CD8-positive, alpha-beta memory T cell (primary cell): Measurements from ENCODE around the gene PRSS21. TPM values are rescaled to one million over a fixed set of nuclear protein-coding genes. Genes with fewer than 3 reads are reported as not detected.

Experiments used
- CTCF ChIA-PET: fragments of 350-600 bp; sonication (Branson Sonifier 250); formaldehyde crosslinking; loops from one replicate; lab custom pipeline; 2021; ENCODE audit warnings: antibody characterized with exemption; lab: Charles Lee
- POLR2A ChIA-PET: fragments of 350-600 bp; sonication (Branson Sonifier 250); formaldehyde crosslinking; loops from one replicate; lab custom pipeline; 2021; ENCODE audit warnings: antibody characterized with exemption; lab: Charles Lee
- DNase-seq, 5 donors: peaks; one replicate each; pipeline versions ENCODE4 v3.0.0 to v3.0.0-alpha.2; 2020 to 2022; ENCODE audit warnings: mixed read lengths in 1 of 5
- H3K27ac ChIP-seq: one replicate; pipeline ENCODE4 v1.7.0; 2013; ENCODE audit warnings: low read depth, mild to moderate bottlenecking, low read length, moderate library complexity
- H3K27me3 ChIP-seq: 2 replicates; pipeline ENCODE4 v1.7.0; 2013; ENCODE audit warnings: low read length, mild to moderate bottlenecking; ENCODE audit not compliant: insufficient read depth, poor library complexity, severe bottlenecking
- H3K36me3 ChIP-seq: 2 replicates; pipeline ENCODE4 v1.7.0; 2013; ENCODE audit warnings: mild to moderate bottlenecking, low read length, moderate library complexity; ENCODE audit not compliant: insufficient read depth
- H3K4me1 ChIP-seq: 2 replicates; pipeline ENCODE4 v1.7.0; 2013; ENCODE audit warnings: mild to moderate bottlenecking, low read length, moderate library complexity; ENCODE audit not compliant: insufficient read depth
- H3K4me3 ChIP-seq: 2 replicates; pipeline ENCODE4 v1.7.0; 2013; ENCODE audit warnings: mild to moderate bottlenecking, low read length
- H3K9me3 ChIP-seq: 2 replicates; pipeline ENCODE4 v1.7.0; 2013; ENCODE audit warnings: mild to moderate bottlenecking, low read length
- H3K27ac Mint-ChIP-seq, 8 donors: one replicate each; pipeline ENCODE4 v1.8.0; 2020 to 2021; ENCODE audit warnings: mixed read lengths in 8 of 8, mild to moderate bottlenecking in 6 of 8, inconsistent platforms in 3 of 8, moderate library complexity in 3 of 8
- H3K27me3 Mint-ChIP-seq, 2 donors: one replicate each; pipeline ENCODE4 v1.8.0; 2020 to 2021; ENCODE audit warnings: mixed read lengths in 2 of 2, mild to moderate bottlenecking in 1 of 2, moderate library complexity in 1 of 2
- H3K36me3 Mint-ChIP-seq, 3 donors: one replicate each; pipeline ENCODE4 v1.8.0; 2020 to 2021; ENCODE audit warnings: mixed read lengths in 3 of 3, inconsistent platforms in 1 of 3, mild to moderate bottlenecking in 1 of 3
- H3K4me1 Mint-ChIP-seq, 3 donors: one replicate each; pipeline ENCODE4 v1.8.0; 2020 to 2021; ENCODE audit warnings: mixed read lengths in 3 of 3, inconsistent platforms in 1 of 3, mild to moderate bottlenecking in 1 of 3
- H3K4me3 Mint-ChIP-seq, 7 donors: one replicate each; pipeline ENCODE4 v1.8.0; 2020 to 2021; ENCODE audit warnings: mixed read lengths in 7 of 7, mild to moderate bottlenecking in 6 of 7, moderate library complexity in 4 of 7, inconsistent platforms in 2 of 7
- H3K9me3 Mint-ChIP-seq, 5 donors: one replicate each; pipeline ENCODE4 v1.8.0; 2020 to 2022; ENCODE audit warnings: mixed read lengths in 5 of 5, mild to moderate bottlenecking in 3 of 5, moderate library complexity in 2 of 5, inconsistent platforms in 1 of 5
- polyA plus RNA-seq: library from polyadenylated mRNA; unstranded; fragments of 300-500 nt; fragmentation: Illumina TruSeq; gene quantifications from one replicate; pipeline ENCODE4 v1.2.3, GENCODE V29; 2021
- total RNA-seq, 2 experiments: library from RNA; stranded (reverse); gene quantifications; one replicate each; pipeline ENCODE4 v1.2.3, GENCODE V29; 2021

PRSS21 gene
- total and polyA plus RNA-seq, 3 experiments from 2014 or later: 8.8 to 13.6 (median 9.2) TPM

DNA sequence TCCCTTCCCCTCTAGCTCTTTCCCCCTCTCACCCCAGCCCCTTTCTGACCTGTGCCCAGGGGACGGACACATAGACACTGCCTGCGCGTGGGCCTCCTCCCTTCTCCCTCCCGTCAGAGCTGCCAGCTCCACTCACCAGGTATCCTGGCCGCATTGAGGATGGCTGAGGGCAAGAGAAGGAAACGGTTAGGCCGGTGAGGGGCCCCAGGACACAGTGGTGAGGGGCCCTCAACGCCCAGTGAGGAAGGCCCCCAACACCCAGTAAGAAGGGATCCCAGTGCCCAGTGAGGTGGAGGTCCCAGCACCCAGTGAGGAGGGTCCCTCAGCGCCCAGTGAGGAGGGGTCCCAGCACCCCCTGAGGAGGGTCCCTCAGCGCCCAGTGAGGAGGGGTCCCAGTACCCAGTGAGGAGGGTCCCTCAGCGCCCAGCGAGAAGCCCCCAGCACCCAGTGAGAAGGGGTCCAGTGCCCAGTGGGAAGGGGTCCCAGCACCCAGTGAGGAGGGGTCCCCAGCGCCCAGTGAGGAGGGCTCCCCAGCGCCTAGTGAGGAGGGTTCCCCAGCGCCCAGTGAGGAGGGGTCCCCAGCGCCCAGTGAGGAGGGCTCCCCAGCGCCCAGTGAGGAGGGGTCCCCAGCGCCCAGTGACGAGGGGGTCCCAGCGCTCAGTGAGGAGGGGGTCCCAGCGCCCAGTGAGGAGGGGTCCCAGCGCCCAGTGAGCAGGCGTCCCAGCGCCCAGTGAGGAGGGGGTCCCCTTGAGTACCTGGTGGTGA, 39.8 kb downstream of the PRSS21 start:
- Histone ChIP-seq H3K27ac (no peak overlapping the region), H3K27me3 (no peaks in the 10 kb centered on the region), H3K36me3 (no peaks in the 10 kb centered on the region), H3K4me3 (no peak overlapping the region), H3K9me3 (no peaks in the 10 kb centered on the region), H3K4me1 (peaks cover 16% of the 10 kb centered on the region)
- no peak for DNase-seq
- H3K4me1 Mint-ChIP-seq: peaks cover 4 to 12% (median 5%) of the 10 kb centered on the region in 3 donors
- peaks cover 4 to 15% (median 7%) of the 10 kb centered on the region in 5 donors for H3K9me3 Mint-ChIP-seq
- ChIA-PET POLR2A (no interaction called here), CTCF (interaction anchor here (1.7 kb wide), 1 partner anchor 11 kb away, joined by 11 read pairs; no protein-coding TSS in a partner anchor)
- peak overlapping the region in 5 of 8 donors; percentile 18 to 90 (median 46) for H3K27ac Mint-ChIP-seq
- peaks cover 7 to 15% of the 10 kb centered on the region in 2 donors for H3K27me3 Mint-ChIP-seq
- peaks cover 0 to 13% (median 9%) of the 10 kb centered on the region in 3 donors for H3K36me3 Mint-ChIP-seq
- peak overlapping the region in 3 of 7 donors; percentile 19 to 64 (median 47) for H3K4me3 Mint-ChIP-seq

DNA sequence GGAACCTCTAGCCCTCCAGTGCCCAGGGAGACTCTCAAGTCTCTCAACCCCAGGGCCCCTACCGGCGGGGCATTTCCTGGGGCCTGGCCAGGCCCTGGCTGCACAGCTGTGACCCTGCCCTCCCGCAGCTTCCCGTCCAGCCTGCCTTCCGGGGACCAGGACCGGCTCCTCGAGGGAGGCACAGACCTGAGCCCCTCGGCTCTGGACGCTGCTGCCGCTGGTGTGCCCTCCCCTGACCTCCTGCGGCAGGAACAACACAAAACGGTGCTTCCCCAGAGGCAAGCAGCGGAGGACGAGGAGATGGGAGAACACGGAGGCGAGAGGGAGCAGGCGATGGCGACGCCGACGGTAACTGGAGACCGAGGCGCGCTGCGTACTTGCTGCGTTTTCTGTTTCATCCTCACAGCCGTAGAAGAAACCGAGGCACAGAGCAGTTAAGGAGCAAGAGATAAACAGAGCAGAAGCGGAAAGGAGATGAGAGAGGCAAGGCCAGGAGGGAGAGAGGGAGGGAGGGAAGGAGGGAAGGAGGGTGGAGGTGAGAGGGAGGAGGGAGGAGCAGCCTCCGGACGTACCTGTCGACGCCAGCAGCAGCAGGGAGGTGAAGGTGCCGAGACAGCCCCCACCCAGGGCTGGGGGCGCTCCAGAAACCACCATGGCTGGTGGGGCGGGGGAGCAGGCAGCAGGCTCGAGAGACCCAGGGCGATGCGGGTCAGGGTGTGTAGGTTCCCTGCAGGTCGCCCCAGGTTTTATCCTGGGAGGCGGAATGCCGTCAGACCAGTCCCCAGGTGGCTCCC, 40.6 kb downstream of the PRSS21 start, which contains the start of gene PRSS22:
PRSS22 (minus strand) TSS at position 720 of the 794 bp plus-strand sequence; CDS start at position 654, 66 bp downstream.
- CTCF ChIA-PET: interaction anchor here (1.7 kb wide), 1 partner anchor 10 kb away, joined by 11 read pairs; no protein-coding TSS in a partner anchor
- Histone ChIP-seq H3K9me3 (no peaks in the 10 kb centered on the region), H3K4me1 (peaks cover 16% of the 10 kb centered on the region), H3K36me3 (no peaks in the 10 kb centered on the region), H3K27ac (no peak within 1 kb of the TSS), H3K4me3 (peak within 1 kb of the TSS; percentile 26), H3K27me3 (no peaks in the 10 kb centered on the region)
- Mint-ChIP-seq H3K4me3 (peak within 1 kb of the TSS; percentile 72 to 97 (median 89)), H3K36me3 (peaks cover 0 to 13% (median 9%) of the 10 kb centered on the region in 3 donors), H3K4me1 (peaks cover 4 to 12% (median 5%) of the 10 kb centered on the region in 3 donors), H3K27me3 (peaks cover 7 to 15% of the 10 kb centered on the region in 2 donors), H3K9me3 (peaks cover 4 to 15% (median 7%) of the 10 kb centered on the region in 5 donors), H3K27ac (peak within 1 kb of the TSS in 7 of 8 donors; percentile 49 to 96 (median 92))
- DNase-seq: peak in 1 of 5 donors; percentile 20
- POLR2A ChIA-PET: no interaction called here

DNA sequence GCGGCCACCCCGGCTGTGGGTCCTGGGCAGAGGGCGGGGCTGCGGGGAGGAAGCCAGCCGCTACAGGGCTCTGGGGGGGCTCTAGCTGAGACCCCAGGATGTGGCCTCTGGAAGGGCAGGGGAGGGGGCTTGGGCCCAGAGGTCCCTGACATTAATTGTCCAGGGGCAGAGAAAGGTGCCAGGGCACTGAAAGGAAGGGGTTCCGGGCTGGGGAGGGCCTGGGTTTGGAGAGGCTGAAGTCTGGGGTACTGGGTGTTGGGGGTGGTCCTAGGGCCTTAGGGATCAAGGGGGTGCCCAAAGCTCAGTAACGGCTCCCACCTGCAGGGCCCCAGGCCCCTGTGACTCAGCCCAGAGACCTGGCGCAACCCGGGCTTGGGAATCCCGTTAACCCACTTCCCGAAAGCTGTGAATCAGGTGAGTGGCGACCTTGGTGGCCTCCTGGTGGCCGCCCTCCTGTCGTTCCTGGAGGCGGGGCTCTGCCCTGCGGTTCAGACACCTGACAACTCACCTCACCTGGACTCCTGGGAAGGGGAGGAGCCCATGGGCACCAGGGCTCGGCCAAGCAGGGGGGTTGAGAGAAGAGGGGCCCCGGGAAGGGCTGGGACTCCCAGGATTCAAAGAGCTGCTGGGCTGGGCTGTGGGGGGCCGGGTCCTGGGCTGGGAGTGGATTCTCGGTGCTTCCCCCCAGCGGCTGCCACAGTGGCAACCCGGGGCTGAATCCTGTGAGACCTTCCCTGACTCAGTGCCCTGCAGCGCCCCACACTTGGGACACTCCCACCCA, 41.4 kb downstream of the PRSS21 start:
- ChIA-PET CTCF (no interaction called here), POLR2A (interaction anchor here (0.6 kb wide), 1 partner anchor 58 kb away, joined by 4 read pairs; no protein-coding TSS in a partner anchor)
- H3K9me3 ChIP-seq: no peaks in the 10 kb centered on the region
- no peak overlapping the region for H3K27ac ChIP-seq
- peak overlapping the region in 1 of 8 donors; percentile 36 for H3K27ac Mint-ChIP-seq
- H3K27me3 ChIP-seq: no peaks in the 10 kb centered on the region
- peak overlapping the region in 6 of 7 donors; percentile 4 to 89 (median 51) for H3K4me3 Mint-ChIP-seq
- H3K9me3 Mint-ChIP-seq: peaks cover 4 to 15% (median 7%) of the 10 kb centered on the region in 5 donors
- DNase-seq: no peak
- peak overlapping the region; percentile 26 for H3K4me3 ChIP-seq
- peaks cover 0 to 13% (median 9%) of the 10 kb centered on the region in 3 donors for H3K36me3 Mint-ChIP-seq
- H3K27me3 Mint-ChIP-seq: peaks cover 7 to 15% of the 10 kb centered on the region in 2 donors
- H3K4me1 ChIP-seq: peaks cover 16% of the 10 kb centered on the region
- no peaks in the 10 kb centered on the region for H3K36me3 ChIP-seq
- H3K4me1 Mint-ChIP-seq: peaks cover 4 to 12% (median 5%) of the 10 kb centered on the region in 3 donors

DNA sequence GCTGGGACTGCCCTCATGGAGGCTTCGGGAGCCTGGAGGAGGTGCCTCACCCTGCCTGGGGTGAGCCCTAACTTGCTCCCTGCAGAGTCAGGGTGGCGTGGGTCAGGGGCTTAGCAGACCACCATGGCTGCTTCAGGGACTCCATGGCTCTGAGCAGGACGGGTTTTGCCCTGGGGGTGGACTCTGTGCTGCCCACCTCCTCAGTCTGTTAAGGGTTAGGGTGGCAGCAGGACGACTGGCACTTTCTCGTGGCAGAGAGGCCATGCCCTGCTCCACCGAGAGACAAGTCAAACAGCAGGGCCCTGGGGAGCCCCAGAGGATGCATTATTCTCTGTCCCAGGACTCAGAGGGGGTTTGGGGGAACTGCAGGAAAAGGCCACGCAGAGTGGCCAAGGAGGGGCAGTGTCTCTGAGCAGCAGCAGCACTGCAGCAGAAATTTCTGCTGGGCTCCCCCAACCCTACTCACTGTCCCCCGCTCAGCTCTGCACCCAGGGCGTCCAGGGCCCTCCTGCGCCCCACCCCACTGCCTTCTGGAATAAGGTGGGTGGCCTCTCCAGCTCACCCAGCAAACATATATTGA, 42.7 kb downstream of the PRSS21 start:
- Mint-ChIP-seq H3K36me3 (peaks cover 0 to 4% (median 2%) of the 10 kb centered on the region in 3 donors), H3K4me3 (no peak overlapping the region), H3K27me3 (peaks cover 7 to 15% of the 10 kb centered on the region in 2 donors), H3K27ac (no peak overlapping the region), H3K9me3 (peaks cover 0 to 6% (median under 1%) of the 10 kb centered on the region in 5 donors), H3K4me1 (peaks cover 4 to 12% (median 5%) of the 10 kb centered on the region in 3 donors)
- Histone ChIP-seq H3K27ac (no peak overlapping the region), H3K4me1 (peaks cover 16% of the 10 kb centered on the region), H3K9me3 (no peaks in the 10 kb centered on the region), H3K36me3 (no peaks in the 10 kb centered on the region), H3K4me3 (no peak overlapping the region), H3K27me3 (no peaks in the 10 kb centered on the region)
- ChIA-PET POLR2A (no interaction called here), CTCF (no interaction called here)
- DNase-seq: no peak

DNA sequence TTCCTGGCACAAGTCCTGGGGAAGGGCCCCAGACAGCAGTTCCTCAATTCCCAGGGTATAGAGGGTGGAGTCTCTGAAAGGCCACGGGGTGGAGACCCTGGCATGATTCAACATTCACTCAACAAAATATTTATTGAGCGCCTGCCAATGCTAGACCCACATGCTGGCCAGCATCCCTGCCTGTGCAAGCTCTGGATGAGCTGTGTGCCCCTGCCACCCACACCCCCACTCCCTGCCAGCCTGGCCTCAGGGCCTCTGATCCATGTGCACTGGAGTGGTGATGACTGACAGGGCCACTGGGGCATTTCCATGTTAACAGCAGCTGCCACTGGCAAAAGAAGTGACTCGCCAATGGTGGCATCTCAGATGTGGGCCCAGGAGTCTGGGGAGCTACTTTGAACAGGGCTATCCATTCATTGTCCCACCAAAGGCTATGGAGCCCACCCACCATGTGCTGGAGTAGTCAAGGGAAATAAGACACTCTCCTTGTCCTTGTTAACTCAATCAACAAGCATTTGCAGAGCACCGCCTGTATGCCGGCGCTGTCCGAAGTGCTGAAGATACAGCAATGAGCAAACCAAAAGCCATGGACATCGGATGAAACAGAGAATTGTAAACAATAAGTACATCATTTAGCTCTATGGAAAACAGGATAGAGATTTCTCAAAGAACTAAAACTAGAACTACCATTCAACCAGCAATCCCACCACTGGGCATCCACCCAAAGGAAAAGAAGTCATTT, 44.0 kb downstream of the PRSS21 start:
- Mint-ChIP-seq H3K27ac (no peak overlapping the region), H3K36me3 (peaks cover 0 to 2% (median 0%) of the 10 kb centered on the region in 3 donors), H3K27me3 (peaks cover 7 to 15% of the 10 kb centered on the region in 2 donors), H3K4me3 (no peak overlapping the region), H3K9me3 (peaks cover 0 to 5% (median 0%) of the 10 kb centered on the region in 5 donors), H3K4me1 (peaks cover 5 to 12% (median 5%) of the 10 kb centered on the region in 3 donors)
- H3K4me1 ChIP-seq: peaks cover 16% of the 10 kb centered on the region
- no peak overlapping the region for H3K27ac ChIP-seq
- no peak for DNase-seq
- POLR2A ChIA-PET: no interaction called here
- CTCF ChIA-PET: no interaction called here
- no peaks in the 10 kb centered on the region for H3K36me3 ChIP-seq
- no peak overlapping the region for H3K4me3 ChIP-seq
- no peaks in the 10 kb centered on the region for H3K27me3 ChIP-seq
- no peaks in the 10 kb centered on the region for H3K9me3 ChIP-seq

DNA sequence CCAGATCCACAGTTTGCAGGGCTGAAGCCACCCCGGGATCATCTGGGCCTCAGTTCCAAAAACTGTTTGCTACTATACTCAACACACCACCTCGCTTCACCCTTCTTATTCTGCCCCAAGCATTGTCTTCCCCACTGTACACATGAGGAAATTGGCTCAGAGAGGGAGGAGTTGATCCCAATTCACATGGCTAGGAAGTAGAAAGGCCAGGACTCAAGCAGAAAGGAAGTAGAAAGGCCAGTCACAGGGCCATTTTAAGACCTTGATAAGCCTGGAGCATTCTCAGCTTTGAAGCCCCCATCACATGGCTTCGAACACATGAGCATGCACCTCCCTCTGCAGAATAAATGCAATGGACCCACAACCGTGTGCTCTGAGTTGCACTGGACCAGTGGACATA, 48.6 kb downstream of the PRSS21 start:
- ChIA-PET POLR2A (no interaction called here), CTCF (interaction anchor here (1.7 kb wide), 1 partner anchor 27 kb away, joined by 4 read pairs; no protein-coding TSS in a partner anchor)
- Mint-ChIP-seq H3K9me3 (peaks cover 0 to 5% (median 0%) of the 10 kb centered on the region in 5 donors), H3K4me3 (peak overlapping the region in 2 of 7 donors; percentile 10 to 38), H3K4me1 (peaks cover 17 to 23% (median 20%) of the 10 kb centered on the region in 3 donors), H3K27me3 (peaks cover 2 to 6% of the 10 kb centered on the region in 2 donors), H3K27ac (peak overlapping the region in 1 of 8 donors; percentile 16), H3K36me3 (no peaks in the 10 kb centered on the region)
- Histone ChIP-seq H3K4me3 (no peak overlapping the region), H3K27me3 (no peaks in the 10 kb centered on the region), H3K36me3 (no peaks in the 10 kb centered on the region), H3K9me3 (no peaks in the 10 kb centered on the region), H3K4me1 (peaks cover 13% of the 10 kb centered on the region), H3K27ac (no peak overlapping the region)
- DNase-seq: no peak
